ENCODE measurements around the gene LGI1. TPM values are rescaled to one million over a fixed set of nuclear protein-coding genes. Genes with fewer than 3 reads are reported as not detected.

The LGI1 gene
- total and polyA plus RNA-seq, 2 of the 8 experiments (the other 6 are each of a cell fraction or from before 2014, with no cell fraction given), result 0.15 TPM; not detected in 1

GRCh38 chr10:93746844-93747284, 10.9 kb upstream of the LGI1 start:
- no peak overlapping the region for H3K27ac ChIP-seq (ENCODE audit: low read depth, low read length)
- H3K18ac ChIP-seq (ENCODE audit: extremely low read depth, low read length), result no peak overlapping the region
- H4K8ac ChIP-seq (ENCODE audit: extremely low read depth, insufficient read depth, low read length), result no peak overlapping the region
- no peak overlapping the region for H2BK15ac ChIP-seq (ENCODE audit: low read length)
- H3K4me3 ChIP-seq (ENCODE audit: extremely low read depth in 1 of 4, insufficient read depth in 2 of 4, low read depth in 3 of 4, low read length in 4 of 4), result no peak overlapping the region
- H3K4ac ChIP-seq (replicated peaks; ENCODE audit: insufficient read length, low read depth, low read length), result no peak overlapping the region
- no peak overlapping the region for H3K14ac ChIP-seq (ENCODE audit: insufficient read length)
- H3K79me2 ChIP-seq (ENCODE audit: control insufficient read depth in 1 of 2, insufficient read depth in 2 of 2, low read length in 2 of 2), result no peaks in the 10 kb centered on the region
- H3K36me3 ChIP-seq (ENCODE audit: control insufficient read depth in 2 of 4, insufficient read depth in 4 of 4, low read length in 3 of 4), result no peaks in the 10 kb centered on the region; a peak in 1 of 8 replicates
- ChIA-PET CTCF (ENCODE audit: partially characterized antibody) (interaction anchor here (0.6 to 9.7 kb wide), 20 partner anchors 10 to 664 kb away, joined by 3 to 287 read pairs (median 19); partner anchors contain the start of gene LGI1), POLR2A (ENCODE audit: partially characterized antibody) (no interaction called here)
- FAIRE-seq, result peak; percentile 87
- H2BK20ac ChIP-seq (ENCODE audit: low read length), result peak overlapping the region; percentile 9; the same call in 1 of the 2 replicates
- H3K27me3 ChIP-seq (replicated peaks in 1 of 4; ENCODE audit: control insufficient read depth in 3 of 4, extremely low read depth in 1 of 4, insufficient read depth in 3 of 4, low read length in 3 of 4), result no peaks in the 10 kb centered on the region
- peak overlapping the region; percentile 42; the same call in 1 of the 2 replicates for H2AFZ ChIP-seq (ENCODE audit: low read length)
- TF ChIP-seq RAD21 (IDR thresholded peaks at IDR 0.05 in 1 of 2, conservative IDR thresholded peaks at IDR 0.05 in 1 of 2; ENCODE audit: low read depth in 2 of 2, low read length in 2 of 2), result peak; percentile 52 to 66
- no peak for TF ChIP-seq BACH1 (IDR thresholded peaks at IDR 0.05; ENCODE audit: low read length)
- 0 out of 2 replicates have a peak, but pooled peaks have one; percentile 32 for TF ChIP-seq TAF1 (IDR thresholded peaks at IDR 0.05; ENCODE audit: low read depth, low read length)
- peak; percentile 54; the same call in 1 of the 2 replicates for TF ChIP-seq MAX (IDR thresholded peaks at IDR 0.05)
- TF ChIP-seq, protein P1, sequence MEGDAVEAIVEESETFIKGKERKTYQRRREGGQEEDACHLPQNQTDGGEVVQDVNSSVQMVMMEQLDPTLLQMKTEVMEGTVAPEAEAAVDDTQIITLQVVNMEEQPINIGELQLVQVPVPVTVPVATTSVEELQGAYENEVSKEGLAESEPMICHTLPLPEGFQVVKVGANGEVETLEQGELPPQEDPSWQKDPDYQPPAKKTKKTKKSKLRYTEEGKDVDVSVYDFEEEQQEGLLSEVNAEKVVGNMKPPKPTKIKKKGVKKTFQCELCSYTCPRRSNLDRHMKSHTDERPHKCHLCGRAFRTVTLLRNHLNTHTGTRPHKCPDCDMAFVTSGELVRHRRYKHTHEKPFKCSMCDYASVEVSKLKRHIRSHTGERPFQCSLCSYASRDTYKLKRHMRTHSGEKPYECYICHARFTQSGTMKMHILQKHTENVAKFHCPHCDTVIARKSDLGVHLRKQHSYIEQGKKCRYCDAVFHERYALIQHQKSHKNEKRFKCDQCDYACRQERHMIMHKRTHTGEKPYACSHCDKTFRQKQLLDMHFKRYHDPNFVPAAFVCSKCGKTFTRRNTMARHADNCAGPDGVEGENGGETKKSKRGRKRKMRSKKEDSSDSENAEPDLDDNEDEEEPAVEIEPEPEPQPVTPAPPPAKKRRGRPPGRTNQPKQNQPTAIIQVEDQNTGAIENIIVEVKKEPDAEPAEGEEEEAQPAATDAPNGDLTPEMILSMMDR (IDR thresholded peaks at IDR 0.05; ENCODE audit: control extremely low read depth in 1 of 3, insufficient read depth in 1 of 3, low read depth in 1 of 3, low read length in 3 of 3), result peak; percentile 57 to 73 (median 67)
- H3K4me1 ChIP-seq (replicated peaks in 1 of 4; ENCODE audit: control insufficient read depth in 3 of 4, insufficient read depth in 4 of 4, low read length in 3 of 4), result peaks cover 9 to 30% (median 24%) of the 10 kb centered on the region in 4 experiments
- H2BK12ac ChIP-seq (ENCODE audit: low read depth, low read length), result peak overlapping the region; percentile 13; the same call in 1 of the 2 replicates
- H2BK5ac ChIP-seq (ENCODE audit: low read depth, low read length), result peak overlapping the region; percentile 46; the same call in 1 of the 2 replicates
- peak overlapping the region; percentile 4 to 11 for H3K4me2 ChIP-seq (ENCODE audit: insufficient read depth in 1 of 2, low read depth in 2 of 2, low read length in 2 of 2)
- DNase-seq (ENCODE audit: low read depth in 1 of 2, low spot score in 2 of 2), result peak; percentile 66 to 80
- no peaks in the 10 kb centered on the region for H4K20me1 ChIP-seq (replicated peaks in 1 of 2; ENCODE audit: control insufficient read depth in 1 of 2, insufficient read depth in 2 of 2, low read length in 2 of 2)
- 57% methylated on average over 4 of the region's 4 CpGs; no CpG with 5 or more reads in 1 of the 2 experiments for WGBS, 2 experiments (ENCODE audit: extremely low coverage in 1 of 2, insufficient coverage in 1 of 2, insufficient read length in 1 of 2, insufficient replicate concordance in 2 of 2, low coverage in 1 of 2, low lambda C conversion rate in 2 of 2, missing lambda C conversion rate in 1 of 2)
- peak overlapping the region in 1 of 4 experiments; percentile 7; a peak in 1 of 7 replicates for H3K9ac ChIP-seq (replicated peaks in 1 of 4; ENCODE audit: extremely low read depth in 1 of 4, low read depth in 3 of 4, low read length in 3 of 4)
- H3K56ac ChIP-seq (replicated peaks; ENCODE audit: insufficient read length, low read depth, low read length), result peak overlapping the region; percentile 56
- no peak overlapping the region for H2AK5ac ChIP-seq (ENCODE audit: low read depth, low read length)
- H3K9me3 ChIP-seq (ENCODE audit: insufficient read depth in 2 of 2, low read depth in 1 of 2, low read length in 1 of 2), result no peaks in the 10 kb centered on the region
- no peak overlapping the region for H3K23ac ChIP-seq (ENCODE audit: insufficient read length)
- H2BK120ac ChIP-seq (replicated peaks; ENCODE audit: low read depth, low read length), result peak overlapping the region; percentile 82
- H4K91ac ChIP-seq (replicated peaks; ENCODE audit: insufficient read length, low read length), result peak overlapping the region; percentile 72
- H3K23me2 ChIP-seq (ENCODE audit: low read depth, low read length), result peaks cover under 1% of the 10 kb centered on the region; the same call in 1 of the 2 replicates
- H4K5ac ChIP-seq (ENCODE audit: insufficient read length, low read depth, low read length), result peak overlapping the region; percentile 42
- no peaks in the 10 kb centered on the region for H3K79me1 ChIP-seq (ENCODE audit: low read depth, low read length)
